GM21367 (cell line): ENCODE results near the gene FHL5.
A peak's percentile ranks its signal among the peaks of the same experiment; 100 is the strongest.
"Not testable (repeated sequence)": the region's sequence is repeated elsewhere in the genome, so short reads cannot be mapped to it uniquely, and the experiment has no call there.

Experiments used
- ATAC-seq: cut with Tn5 transposase; IDR thresholded peaks from one replicate; pipeline ENCODE4 v1.9.1; 2021; ENCODE audit not compliant: unreplicated experiment

The FHL5 gene, protein sequence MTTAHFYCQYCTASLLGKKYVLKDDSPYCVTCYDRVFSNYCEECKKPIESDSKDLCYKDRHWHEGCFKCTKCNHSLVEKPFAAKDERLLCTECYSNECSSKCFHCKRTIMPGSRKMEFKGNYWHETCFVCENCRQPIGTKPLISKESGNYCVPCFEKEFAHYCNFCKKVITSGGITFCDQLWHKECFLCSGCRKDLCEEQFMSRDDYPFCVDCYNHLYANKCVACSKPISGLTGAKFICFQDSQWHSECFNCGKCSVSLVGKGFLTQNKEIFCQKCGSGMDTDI

DNA sequence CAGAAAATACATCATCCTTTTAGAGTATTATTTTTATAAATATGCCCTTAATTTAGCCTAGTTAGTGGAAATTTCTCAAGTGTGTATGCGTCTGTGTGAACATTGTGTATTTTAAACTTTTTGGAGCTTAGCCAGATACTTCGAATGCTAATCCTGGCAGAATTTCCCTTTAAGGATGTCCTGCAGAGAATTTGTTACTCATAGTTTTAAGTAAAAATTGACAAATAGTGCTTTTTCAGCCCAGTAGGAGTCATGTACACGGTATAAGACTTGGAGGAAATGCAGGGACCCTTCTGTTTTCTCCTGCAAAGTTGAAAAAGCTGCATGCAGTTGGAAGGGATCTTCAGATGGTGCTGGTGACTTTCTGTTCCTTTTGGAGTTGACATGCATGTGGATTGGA lies at the start of gene FHL5:
TSS of gene FHL5 (plus strand) at position 243 of the 400 bp plus-strand sequence. CDS start 40,486 bp downstream, outside the sequence.
- ATAC-seq, result no peak

DNA sequence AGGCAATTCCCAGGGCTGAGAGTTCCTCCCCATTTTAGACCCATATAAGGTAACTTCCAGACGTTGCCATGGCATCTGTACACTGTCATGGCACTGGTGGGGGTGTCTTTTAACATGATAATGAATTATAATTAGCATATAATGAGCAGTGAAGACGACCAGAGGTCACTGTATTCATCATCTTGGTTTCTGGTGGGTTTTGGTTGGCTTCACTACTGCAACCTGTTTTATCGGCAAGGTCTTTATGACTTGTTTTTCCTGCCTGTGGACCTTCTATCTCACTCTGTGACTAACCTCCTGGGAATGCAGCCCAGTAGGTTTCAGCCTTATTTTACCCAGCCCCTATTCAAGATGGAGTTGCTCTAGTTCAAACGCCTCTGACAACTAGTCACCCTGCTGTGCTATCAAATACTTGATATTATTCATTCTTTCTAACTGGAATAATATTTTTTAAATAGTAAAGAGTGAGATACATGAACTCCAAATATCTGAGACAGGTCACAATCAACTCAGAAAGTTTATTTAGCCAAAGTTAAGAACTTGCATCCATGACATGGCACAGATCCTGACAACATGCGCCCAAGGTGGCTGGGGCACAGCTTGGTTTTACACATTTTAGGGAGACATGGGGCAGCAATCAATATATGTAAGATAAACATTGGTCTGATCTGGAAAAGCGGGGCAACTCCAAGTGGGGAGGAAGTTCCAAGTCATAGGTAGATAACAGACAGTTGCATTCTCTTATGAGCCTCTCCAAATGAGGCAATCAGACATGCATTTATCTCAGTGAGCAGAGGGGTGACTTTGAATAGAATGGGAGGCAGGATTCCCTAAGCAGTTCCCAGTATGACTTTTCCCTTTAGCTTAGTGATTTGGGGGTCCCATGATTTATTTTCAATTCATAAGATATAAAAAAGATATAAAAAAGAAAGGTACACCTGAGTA lies 42.5 kb upstream of the FHL5 start:
- no peak for ATAC-seq

DNA sequence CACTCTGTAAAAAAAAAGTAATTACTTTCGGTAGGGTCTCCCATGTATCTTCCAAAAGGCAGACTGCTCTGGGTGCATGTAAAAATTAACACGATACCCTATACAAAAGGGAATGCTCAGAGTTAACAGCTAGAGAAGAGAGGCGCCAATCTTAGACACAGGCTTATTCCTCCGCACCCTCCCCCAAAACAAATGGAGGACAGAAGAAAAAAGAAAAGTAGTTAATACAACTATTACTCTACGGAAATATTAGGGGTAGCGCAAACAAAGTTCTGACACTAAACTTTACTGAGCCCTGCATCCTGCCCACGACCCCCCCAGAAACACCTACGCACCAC lies 41.7 kb upstream of the FHL5 start:
- ATAC-seq, result peak; percentile 15

DNA sequence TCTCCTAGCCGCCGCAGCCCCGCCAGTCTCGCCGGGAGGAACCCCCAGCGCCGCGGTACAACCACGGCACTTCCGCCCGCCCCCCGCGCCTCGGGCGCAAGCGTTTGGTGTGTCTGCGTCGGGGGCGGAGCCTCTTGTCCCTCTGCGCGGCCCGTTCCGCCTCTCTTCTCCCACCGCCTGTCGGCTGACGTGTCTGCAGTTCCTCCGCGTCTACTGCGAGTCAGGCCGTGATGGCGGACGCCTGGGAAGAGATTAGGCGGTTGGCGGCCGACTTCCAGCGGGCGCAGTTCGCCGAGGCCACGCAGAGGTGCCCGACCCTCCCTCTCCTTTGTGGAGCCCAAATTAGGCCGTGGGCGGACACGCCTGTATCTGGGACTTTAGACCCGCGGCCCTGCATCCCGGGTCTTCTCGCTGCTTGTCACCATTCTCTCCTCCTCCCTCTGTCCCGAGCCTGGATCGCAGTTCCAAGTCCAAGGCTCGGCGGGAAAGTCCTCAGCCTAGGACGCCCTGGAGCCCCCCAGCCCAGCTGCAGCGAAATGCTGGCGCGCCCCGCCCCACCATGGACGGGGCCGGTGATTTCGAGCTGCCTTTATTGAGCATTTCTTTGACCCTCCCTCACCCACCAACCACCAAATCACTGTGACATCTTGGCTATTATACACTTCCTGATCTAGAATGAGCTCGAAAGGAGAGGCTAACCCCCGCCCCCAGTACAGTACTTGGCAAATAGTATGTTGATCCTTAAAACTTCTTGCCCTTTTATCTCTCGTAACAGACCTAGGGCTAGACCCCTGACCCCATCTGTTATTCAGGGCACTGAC lies 41.1 kb upstream of the FHL5 start, which contains the start of gene UFL1:
TSS of gene UFL1 (plus strand) at position 163 of the 821 bp plus-strand sequence. CDS start at position 231, 68 bp downstream.
- peak; percentile 96 for ATAC-seq

DNA sequence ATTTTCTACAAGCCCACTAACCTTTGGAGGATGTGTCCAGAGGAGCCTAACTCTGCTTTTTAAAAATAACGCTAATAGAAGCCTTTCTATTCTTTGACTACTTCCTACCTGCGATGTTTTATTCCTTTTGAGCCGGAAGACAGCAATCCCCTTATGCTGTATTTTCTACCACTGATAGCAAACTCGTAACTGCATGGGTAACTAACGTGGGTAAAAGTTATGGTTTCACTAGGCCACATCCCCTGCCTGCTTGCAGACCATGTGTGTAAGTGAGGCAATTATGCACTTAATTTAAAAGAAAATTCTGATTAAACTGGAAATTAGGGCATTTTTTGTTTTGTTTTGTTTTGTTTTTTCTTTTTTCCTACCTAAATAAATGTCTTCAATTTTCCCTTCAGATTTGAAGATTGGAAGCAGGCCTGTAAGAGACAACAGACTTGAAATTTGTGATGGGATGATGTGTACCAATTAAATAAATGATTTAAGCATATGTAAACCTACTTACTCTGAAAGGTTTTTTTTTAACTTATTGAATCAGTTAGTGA lies 40.4 kb upstream of the FHL5 start:
- peak; percentile 29 for ATAC-seq

DNA sequence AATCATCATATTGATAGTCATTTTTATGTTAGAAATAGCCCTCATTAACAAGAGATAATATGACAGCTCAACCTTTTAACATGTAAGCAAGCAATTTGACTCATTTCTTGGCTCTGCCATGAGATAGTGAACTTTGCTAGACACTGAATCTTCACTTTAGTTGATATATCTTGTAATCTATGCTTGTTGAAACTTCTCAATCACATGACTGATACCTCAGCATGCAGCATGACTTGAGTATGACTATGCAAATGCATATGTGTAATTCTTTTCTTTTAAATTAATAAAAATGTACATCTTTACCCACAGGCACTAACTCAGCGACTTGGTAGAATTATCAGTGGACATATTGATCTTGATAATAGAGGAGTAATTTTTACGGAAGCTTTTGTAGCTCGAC lies 34.7 kb upstream of the FHL5 start:
- ATAC-seq, result no peak

DNA sequence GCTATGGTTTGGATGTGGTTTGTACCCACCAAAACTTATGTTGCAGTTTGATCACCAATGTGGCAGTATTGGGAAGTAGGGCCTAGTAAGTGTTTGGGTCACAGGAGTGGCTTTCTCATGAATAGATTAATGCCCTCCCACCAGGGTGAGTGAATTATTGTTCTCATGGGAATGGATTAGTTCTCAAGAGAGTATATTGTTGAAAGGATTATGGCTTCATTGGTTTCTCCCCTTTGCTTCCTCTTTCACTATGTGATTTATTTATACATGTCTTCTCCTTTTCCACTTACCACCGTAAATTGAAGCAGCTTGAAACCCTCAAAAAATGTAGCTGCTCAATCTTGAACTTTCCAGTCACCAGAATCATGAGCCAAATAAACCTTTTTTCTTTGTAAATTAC lies 30.5 kb upstream of the FHL5 start:
- no peak for ATAC-seq

DNA sequence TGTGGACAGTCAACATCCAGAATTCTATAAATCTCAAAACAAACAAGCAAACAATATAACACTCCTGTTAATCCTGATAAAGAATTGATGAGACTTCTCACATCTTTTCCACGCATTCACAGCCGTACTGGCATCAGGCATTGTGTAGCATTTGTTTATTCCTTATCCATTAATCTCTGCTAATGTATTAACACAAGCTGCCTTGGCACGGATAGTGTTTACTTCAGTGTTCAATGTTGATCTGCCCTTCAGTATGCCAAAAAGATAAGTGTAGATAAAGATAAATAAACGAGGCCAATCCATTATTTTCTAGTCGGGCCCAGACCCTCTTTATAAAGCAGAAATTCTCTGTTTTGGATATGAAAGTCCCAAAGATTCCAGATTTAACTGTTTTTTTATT lies 25.2 kb upstream of the FHL5 start:
- no peak for ATAC-seq

DNA sequence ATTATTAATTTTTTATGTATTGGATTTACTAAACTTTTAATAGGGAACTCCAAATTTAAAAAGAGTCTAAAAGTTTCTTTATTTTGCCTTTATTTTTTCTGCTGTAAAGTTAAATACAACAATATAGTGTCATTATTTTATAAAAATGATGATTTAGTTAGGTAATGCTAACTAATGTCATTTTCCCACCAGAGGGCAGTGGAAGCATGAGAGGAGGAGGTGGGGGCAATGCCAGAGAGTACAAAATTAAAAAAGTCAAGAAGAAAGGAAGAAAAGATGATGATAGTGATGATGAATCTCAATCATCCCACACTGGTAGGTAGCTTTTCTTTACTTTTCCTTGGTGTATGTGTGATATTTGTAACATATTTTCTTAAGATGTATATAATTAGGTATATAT lies 20.2 kb upstream of the FHL5 start:
- ATAC-seq, result no peak

DNA sequence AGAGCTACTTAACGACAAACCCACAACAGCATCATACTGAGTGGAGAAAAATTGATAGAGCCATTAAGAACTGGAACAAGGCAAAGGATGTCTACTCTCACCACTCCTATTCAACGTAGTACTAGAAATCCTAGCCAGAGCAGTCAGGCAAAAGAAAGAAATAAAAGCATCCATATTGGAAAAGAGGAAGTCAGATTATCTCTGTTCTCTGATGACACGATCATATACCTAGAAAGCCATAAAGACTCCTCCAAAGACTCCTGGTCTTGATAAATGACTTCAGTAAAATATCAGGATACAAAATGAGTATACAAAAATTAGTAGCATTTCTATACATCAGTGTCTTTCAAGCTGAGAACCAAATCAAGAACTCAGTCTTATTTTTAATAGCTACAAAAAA lies 17.0 kb upstream of the FHL5 start:
- ATAC-seq, result no peak

DNA sequence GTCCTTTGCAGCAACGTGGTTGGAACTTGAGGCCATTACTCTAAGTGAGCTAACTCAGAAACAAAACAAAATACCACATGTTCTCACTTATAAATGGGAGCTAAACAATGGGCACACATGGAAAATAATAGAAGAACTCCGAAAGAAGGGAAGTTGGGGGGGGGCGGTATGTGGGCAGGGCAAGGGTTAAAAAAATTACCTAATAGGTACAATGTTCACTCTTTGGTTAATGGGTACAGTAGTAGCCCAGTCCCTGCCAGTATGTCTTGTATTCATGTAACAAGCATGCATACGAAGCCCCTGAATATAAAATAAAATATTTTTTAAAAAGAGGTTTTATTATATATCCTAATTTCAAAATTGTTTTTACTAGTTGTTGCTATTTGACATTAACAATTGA lies 15.3 kb upstream of the FHL5 start:
- no peak for ATAC-seq

DNA sequence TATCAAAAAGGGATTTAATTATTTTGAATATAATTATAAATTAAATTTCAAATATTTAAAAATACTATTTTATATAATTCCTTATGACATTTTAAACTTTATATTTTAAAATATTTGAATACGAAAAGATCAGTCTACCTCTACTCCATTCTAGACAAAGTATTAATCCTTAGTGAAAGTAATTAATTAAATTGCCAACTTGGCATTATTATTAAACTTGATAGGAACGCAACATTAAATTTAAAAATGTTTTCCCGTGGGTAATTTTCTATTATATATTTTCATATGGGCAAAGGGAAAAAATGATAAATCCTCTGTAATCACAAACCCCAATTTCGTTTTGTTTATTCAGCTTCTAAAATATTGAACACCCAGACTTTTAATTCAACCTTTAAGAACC lies 8.4 kb upstream of the FHL5 start:
- ATAC-seq, result no peak

DNA sequence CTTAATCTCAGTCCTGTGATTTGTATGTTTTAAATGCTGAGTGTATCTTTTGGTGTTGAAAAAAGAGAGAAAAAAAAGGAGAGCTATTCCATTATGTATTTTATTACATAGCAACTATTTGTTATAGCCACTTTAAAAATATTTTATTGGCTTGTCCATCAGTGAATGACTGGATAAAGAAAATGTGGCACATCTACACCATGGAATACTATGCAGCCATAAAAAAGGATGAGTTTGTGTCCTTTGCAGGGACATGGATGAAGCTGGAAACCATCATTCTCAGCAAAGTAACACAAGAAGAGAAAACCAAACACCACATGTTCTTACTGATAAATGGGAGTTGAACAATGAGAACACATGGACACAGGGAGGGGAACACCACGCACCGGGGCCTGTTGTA lies 3.2 kb upstream of the FHL5 start:
- ATAC-seq, result not testable (repeated sequence)

DNA sequence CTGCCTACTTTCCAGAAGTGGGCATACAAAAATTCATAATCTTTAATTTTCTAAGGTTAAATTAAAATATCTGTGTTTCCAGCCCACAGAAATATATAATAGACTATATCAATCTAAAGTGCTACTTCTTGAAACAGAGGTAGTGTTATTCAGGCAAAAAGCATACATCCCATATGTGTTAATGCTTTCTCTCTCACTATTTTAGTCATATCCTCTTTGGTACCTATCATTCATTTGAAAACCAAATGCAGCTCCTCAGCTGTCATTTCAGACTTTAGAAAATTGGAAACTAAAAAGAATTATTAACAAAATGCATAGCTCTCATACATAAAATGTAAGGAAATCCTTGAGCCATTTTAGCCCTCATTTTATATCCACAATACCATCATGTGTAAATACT lies 925 bp downstream of the FHL5 start:
- no peak for ATAC-seq

DNA sequence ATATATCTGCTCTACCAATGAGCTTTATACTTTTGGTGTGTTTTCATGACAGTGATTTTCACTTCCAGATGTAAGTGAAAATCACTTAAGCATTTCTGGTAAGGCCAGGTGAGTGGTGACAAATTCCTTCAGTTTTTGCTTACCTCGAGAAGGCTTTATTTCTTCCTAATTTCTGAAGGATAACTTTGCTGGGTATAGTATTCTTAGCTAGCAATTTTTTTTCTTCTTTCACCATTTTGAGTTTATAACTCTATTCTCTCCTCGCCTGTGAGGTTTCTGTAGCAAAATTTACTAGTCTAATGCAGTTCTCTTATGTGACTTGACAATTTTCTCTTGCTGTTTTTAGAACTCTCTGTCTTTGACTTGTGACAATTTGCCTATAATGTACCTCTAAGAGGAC lies 7.1 kb downstream of the FHL5 start:
- ATAC-seq, result no peak

DNA sequence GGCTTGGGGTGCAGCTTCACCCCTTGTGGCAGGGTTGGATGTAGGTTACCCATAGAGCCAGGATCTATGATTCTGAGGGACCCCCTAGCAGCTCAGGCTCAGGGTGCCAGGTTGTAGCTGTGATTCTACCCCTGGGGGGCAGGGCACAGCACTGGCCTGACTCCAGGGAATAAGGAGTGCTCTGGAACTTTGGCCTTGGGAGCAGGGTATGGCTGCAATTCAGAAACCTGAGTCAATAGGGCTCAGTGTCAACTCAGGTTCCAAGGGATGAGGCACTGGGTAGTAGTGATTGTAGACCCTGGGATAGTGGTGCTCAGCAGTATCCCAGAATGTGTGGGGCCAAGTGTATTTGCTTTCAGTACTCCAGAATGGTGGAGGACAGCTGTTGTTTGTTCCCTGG lies 8.6 kb downstream of the FHL5 start:
- no peak for ATAC-seq

DNA sequence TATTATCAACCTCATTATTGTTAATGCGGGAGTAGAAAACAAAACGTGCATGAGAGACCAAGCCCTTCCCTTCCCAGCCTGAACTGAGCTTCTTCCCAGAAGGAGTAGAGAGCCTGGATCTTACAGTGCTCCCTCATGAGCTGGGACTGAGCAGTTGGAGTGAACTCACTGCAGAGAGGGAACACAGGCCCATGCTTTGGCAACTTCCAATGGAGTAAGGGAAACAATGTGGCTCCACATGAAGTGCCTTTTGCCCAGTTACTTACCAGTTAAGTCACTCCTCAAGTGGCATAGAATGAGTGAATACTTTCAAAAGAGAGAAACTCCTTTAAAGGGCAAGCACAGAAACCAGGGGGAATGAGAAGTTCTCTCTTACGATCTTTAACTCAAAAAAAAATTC lies 12.4 kb downstream of the FHL5 start:
- ATAC-seq, result no peak

DNA sequence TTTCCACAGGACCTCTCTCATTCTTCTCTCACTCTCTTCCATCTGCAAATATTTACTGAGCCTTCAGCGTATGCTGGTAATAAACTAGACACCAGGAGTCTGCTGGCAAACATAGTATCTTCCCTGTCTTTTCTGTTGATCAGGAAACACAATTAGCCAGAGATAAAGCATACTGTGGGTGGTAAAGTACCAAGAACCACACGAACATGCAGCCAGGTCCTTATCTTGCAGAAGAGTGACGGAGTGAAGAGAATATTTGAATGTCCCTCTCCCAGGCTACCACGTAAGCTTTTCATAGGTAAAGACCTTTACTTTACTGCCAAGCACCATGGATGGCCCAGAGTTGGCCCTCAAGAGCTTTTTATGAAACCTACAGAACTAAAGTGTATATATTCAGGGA lies 13.3 kb downstream of the FHL5 start:
- no peak for ATAC-seq

DNA sequence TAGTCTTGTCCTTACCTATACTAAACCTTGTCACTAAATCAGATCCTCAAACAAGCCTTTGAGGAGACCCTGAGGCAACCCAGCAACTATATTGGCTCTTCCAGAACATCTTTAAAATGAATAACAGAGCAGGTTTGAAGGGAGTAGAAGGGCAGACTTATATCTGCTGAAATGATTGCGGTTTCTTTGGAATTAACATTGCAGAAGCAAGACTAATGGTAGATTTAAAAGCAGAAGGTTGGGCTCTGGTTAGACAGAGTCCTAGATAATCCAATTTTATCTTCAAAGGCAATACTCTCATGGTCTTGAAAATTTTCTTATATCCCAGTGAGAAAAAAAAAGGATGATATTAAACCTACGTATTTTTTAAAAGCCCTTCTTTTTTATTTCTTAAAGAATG lies 19.1 kb downstream of the FHL5 start:
- no peak for ATAC-seq

DNA sequence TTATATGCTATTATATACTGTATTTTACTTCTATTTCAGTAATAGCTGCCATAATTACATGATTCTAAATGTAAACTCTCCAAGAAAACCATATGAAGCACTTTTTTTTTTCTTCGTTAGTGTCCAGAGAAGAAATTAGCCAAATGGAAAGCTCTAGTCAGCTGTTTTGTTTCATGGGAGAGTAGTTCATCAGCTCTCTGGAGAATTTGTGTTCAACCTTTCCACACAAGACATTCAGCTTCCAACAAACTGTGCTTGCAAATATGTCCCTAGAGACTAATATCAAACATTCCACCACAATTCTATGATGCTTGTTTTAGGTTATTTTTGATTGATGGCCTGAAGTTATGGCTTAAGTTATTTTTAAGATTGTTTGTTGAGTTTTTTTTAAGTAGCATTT lies 19.5 kb downstream of the FHL5 start:
- no peak for ATAC-seq

DNA sequence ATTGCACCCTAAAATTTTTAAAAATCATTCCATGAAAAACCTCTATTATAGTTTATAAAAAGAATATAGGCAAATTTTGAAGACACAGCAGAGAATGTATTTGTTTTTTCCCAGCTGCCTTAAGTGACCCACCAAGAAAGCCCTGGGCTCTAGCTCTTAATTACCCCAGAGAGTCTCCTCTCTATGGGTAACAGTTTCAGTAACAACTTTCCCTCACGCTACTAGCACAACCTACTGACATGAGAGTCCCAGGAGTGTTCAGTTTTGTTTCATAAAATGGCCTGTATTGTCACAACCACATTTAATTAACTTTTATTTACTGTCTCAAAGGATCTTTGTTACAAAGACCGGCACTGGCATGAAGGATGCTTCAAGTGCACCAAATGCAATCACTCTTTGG lies 41.5 kb downstream of the FHL5 start:
- ATAC-seq, result no peak
